ENCODE measurements around the gene SND1. TPM values are rescaled to one million over a fixed set of nuclear protein-coding genes. Genes with fewer than 3 reads are reported as not detected.

The SND1 gene
- total RNA-seq, 5 donors from 2014 or later (not counting 1 experiment from before 2014, with no cell fraction given): 137 to 187 (median 154) TPM

DNA sequence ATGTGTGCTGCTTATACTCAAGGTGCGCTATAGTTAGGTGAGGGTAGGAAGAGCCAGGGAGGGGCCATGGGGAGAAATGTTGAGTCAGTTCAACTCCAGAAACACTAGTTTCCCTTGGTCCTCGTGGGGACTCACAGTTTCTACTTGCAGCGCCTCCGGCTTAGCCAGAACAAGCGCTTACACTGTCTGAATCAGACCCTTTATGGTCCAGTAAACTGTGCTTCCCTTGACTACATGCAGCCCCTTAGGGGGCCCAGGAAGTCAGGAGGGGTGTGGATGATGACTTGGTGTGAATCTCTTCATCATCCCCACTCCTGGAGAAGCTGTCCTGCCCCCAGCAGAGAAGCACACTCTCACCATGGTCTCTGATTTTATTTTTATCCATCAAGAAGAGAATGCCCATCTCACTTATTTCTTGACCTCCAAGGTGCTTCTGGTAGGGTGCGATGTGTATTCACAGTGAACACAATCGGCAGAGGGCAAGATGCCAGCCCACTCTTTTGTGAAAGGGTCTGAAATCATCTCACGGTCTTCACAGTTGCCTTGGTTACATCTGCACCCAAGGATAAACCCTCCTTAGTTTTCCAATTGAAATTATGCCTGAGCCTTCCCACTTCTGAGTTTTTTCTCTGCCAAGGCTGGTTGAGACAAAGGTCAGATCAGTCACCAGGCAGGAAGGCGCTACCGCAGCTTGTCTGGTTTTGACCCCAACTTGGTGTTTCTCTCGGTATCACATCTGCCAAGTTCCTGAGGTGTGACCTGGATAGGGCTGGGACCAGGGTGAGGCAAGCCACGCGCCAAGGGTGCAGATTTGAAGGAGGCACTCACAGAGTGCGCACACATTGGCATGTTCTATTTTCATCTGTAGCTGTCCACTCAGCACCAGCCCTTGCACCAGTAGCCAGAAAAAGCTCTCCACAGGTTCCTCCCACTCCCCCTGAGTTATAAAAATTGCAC, 441.9 kb downstream of the SND1 start:
- H3K4me1 ChIP-seq (ENCODE audit: control insufficient read depth in 1 of 2, extremely low read depth in 1 of 2, insufficient read depth in 2 of 2, low read length in 2 of 2): no peaks in the 10 kb centered on the region
- ATAC-seq (replicated peaks in 1 of 4): no peak
- Mint-ChIP-seq H3K27ac (no peak overlapping the region), H3K9me3 (no peaks in the 10 kb centered on the region), H3K4me1 (no peaks in the 10 kb centered on the region), H3K27me3 (no peaks in the 10 kb centered on the region), H3K4me3 (no peak overlapping the region), H3K36me3 (peaks cover 61% of the 10 kb centered on the region)
- no peak overlapping the region for H3K4me3 ChIP-seq (ENCODE audit: control insufficient read depth in 1 of 2, extremely low read depth in 1 of 2, low read length in 1 of 2)
- ChIA-PET POLR2A (no interaction called here), CTCF (no interaction called here)
- no peak for DNase-seq
- H3K36me3 ChIP-seq (ENCODE audit: control insufficient read depth in 2 of 2, extremely low read depth in 1 of 2, insufficient read depth in 1 of 2, low read length in 1 of 2): peaks cover 7 to 40% of the 10 kb centered on the region in 2 donors
- H3K27ac ChIP-seq (ENCODE audit: low read length): no peak overlapping the region
- no peaks in the 10 kb centered on the region for H3K27me3 ChIP-seq (replicated peaks in 1 of 2; ENCODE audit: control insufficient read depth in 2 of 2, extremely low read depth in 1 of 2, insufficient read depth in 2 of 2, low read length in 1 of 2)
- WGBS (ENCODE audit: insufficient coverage): 95% methylated on average over 11 of the region's 14 CpGs
- no peaks in the 10 kb centered on the region for H3K9me3 ChIP-seq

DNA sequence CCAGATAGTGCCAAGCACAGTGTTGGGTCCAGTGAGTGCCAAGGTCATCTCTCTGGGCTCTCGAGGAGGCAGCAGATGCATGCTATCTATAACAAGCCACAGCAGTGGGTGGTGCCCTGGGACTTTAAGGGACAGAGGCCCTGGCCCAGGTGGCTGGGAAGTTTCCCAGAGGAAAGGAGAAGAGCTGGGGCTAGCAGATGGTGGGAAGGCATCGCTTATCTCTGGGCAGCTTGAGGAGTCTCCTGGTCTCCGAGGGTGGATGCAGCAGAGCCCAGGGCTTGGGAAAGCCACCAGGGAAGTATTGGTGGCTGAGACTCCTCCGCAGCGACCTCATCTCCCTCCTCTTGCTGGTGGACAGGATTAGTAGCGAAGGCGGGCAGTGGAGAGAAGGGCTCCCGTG, 442.7 kb downstream of the SND1 start:
- H3K4me1 Mint-ChIP-seq: peaks cover 3 to 6% (median 3%) of the 10 kb centered on the region in 3 donors
- Histone ChIP-seq H3K4me1 (ENCODE audit: control insufficient read depth in 1 of 2, extremely low read depth in 1 of 2, insufficient read depth in 2 of 2, low read length in 2 of 2) (no peaks in the 10 kb centered on the region), H3K27me3 (replicated peaks in 1 of 2; ENCODE audit: control insufficient read depth in 2 of 2, extremely low read depth in 1 of 2, insufficient read depth in 2 of 2, low read length in 1 of 2) (no peaks in the 10 kb centered on the region), H3K9me3 (no peaks in the 10 kb centered on the region), H3K4me3 (ENCODE audit: control insufficient read depth in 1 of 2, extremely low read depth in 1 of 2, low read length in 1 of 2) (no peak overlapping the region), H3K27ac (ENCODE audit: low read length) (no peak overlapping the region), H3K36me3 (ENCODE audit: control insufficient read depth in 2 of 2, extremely low read depth in 1 of 2, insufficient read depth in 1 of 2, low read length in 1 of 2) (peaks cover 7 to 32% of the 10 kb centered on the region in 2 donors)
- CTCF ChIA-PET: no interaction called here
- H3K9me3 Mint-ChIP-seq: no peaks in the 10 kb centered on the region
- POLR2A ChIA-PET: no interaction called here
- DNase-seq (no peak), ATAC-seq (replicated peaks in 1 of 4) (no peak)
- peaks cover 55% of the 10 kb centered on the region for H3K36me3 Mint-ChIP-seq
- H3K27ac Mint-ChIP-seq: no peak overlapping the region
- H3K27me3 Mint-ChIP-seq: no peaks in the 10 kb centered on the region
- WGBS (ENCODE audit: insufficient coverage): 100% methylated on average over 8 of the region's 8 CpGs
- no peak overlapping the region for H3K4me3 Mint-ChIP-seq

DNA sequence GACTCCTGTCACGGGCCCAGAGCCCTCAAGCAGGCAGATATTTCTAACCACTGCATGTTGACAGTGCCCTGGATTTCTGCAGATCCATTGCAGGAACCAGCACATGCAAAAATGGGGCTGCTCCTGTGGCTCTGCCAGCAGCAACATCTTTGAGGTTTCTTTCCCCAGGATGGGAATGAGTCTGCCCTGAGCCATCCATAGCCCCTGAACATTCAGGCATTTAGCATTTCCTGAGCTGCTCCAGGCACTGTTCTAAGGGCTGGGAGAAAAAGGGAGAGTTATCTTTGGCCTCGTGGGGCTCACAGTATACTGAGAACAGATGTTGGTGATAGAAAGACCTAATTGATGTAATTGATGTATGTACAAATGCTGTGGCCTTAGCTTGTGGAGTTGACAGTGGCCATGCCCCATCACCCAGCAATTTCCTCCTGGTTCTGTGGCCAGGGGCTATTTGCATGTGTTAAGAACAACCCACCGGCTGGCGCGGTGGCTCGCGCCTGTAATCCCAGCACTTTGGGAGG, 445.3 kb downstream of the SND1 start:
- H3K4me3 Mint-ChIP-seq: no peak overlapping the region
- CTCF ChIA-PET: no interaction called here

DNA sequence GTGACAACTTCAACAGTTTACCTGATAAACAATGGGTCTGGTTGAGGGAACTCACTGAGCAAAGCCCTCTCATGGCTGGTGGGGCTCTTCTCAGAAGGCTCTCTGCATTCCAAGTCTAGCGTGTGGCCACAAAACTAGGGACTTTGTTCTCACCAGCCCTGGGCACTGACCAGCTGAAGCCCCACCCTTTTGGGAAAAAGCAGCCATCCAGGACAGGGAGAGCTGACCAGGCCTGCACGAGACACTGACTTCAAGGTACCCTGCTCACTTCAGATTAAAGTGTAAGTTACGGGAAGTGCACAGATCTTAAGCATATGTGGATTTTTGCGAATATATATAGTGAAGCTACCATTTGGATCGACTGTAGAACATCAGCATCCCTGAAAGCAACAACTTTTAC, 446.6 kb downstream of the SND1 start:
- H3K4me3 Mint-ChIP-seq: no peak overlapping the region
- no peaks in the 10 kb centered on the region for H3K9me3 Mint-ChIP-seq
- Histone ChIP-seq H3K36me3 (ENCODE audit: control insufficient read depth in 2 of 2, extremely low read depth in 1 of 2, insufficient read depth in 1 of 2, low read length in 1 of 2) (peaks cover 3 to 4% of the 10 kb centered on the region in 2 donors), H3K9me3 (no peaks in the 10 kb centered on the region), H3K4me1 (ENCODE audit: control insufficient read depth in 1 of 2, extremely low read depth in 1 of 2, insufficient read depth in 2 of 2, low read length in 2 of 2) (peaks cover 2 to 11% of the 10 kb centered on the region in 2 experiments), H3K4me3 (ENCODE audit: control insufficient read depth in 1 of 2, extremely low read depth in 1 of 2, low read length in 1 of 2) (no peak overlapping the region), H3K27me3 (replicated peaks in 1 of 2; ENCODE audit: control insufficient read depth in 2 of 2, extremely low read depth in 1 of 2, insufficient read depth in 2 of 2, low read length in 1 of 2) (peaks cover 0 to 5% of the 10 kb centered on the region in 2 experiments), H3K27ac (ENCODE audit: low read length) (no peak overlapping the region)
- ChIA-PET POLR2A (no interaction called here), CTCF (no interaction called here)
- no peak overlapping the region for H3K27ac Mint-ChIP-seq
- no peaks in the 10 kb centered on the region for H3K27me3 Mint-ChIP-seq
- H3K36me3 Mint-ChIP-seq: peaks cover 26% of the 10 kb centered on the region
- H3K4me1 Mint-ChIP-seq: peaks cover 28 to 33% (median 32%) of the 10 kb centered on the region in 3 donors
- ATAC-seq (replicated peaks in 1 of 4) (no peak), DNase-seq (no peak)
- WGBS (ENCODE audit: insufficient coverage): 100% methylated on average over 1 of the region's 5 CpGs

More for the DNA sequence above, 445.3 kb downstream of the SND1 start:
- Mint-ChIP-seq H3K27ac (no peak overlapping the region), H3K27me3 (no peaks in the 10 kb centered on the region), H3K36me3 (peaks cover 35% of the 10 kb centered on the region), H3K4me1 (peaks cover 18 to 23% (median 22%) of the 10 kb centered on the region in 3 donors), H3K9me3 (no peaks in the 10 kb centered on the region)
- WGBS (ENCODE audit: insufficient coverage): 98% methylated on average over 7 of the region's 7 CpGs
- Histone ChIP-seq H3K27ac (ENCODE audit: low read length) (no peak overlapping the region), H3K9me3 (no peaks in the 10 kb centered on the region), H3K4me3 (ENCODE audit: control insufficient read depth in 1 of 2, extremely low read depth in 1 of 2, low read length in 1 of 2) (no peak overlapping the region), H3K4me1 (ENCODE audit: control insufficient read depth in 1 of 2, extremely low read depth in 1 of 2, insufficient read depth in 2 of 2, low read length in 2 of 2) (peaks cover 2 to 4% of the 10 kb centered on the region in 2 experiments), H3K36me3 (ENCODE audit: control insufficient read depth in 2 of 2, extremely low read depth in 1 of 2, insufficient read depth in 1 of 2, low read length in 1 of 2) (peaks cover 3 to 12% of the 10 kb centered on the region in 2 donors), H3K27me3 (replicated peaks in 1 of 2; ENCODE audit: control insufficient read depth in 2 of 2, extremely low read depth in 1 of 2, insufficient read depth in 2 of 2, low read length in 1 of 2) (no peaks in the 10 kb centered on the region)
- ATAC-seq (replicated peaks in 1 of 4) (no peak), DNase-seq (no peak)
- POLR2A ChIA-PET: no interaction called here

DNA sequence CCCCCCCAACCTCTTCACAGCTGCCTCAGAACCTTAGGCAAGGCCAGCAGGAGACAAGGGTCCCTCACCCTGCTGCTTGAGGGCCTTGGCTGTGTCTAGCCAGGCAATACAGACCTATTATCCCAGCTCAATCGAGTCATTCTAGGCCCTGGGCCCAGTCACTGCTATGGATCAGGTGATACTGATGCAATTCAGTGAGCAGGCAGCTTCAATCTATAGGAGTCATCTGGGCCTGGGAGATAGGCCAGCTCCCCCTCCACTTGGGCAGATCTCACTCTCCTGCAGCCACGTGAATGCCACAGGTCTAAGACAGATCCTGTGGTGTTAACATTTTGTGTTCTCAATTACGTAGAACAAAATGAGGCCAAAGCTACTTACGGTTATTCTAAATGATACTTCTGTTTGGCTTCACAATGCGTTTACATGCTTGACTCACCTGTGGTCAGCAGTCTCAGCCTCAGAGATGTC, 447.2 kb downstream of the SND1 start:
- Histone ChIP-seq H3K36me3 (ENCODE audit: control insufficient read depth in 2 of 2, extremely low read depth in 1 of 2, insufficient read depth in 1 of 2, low read length in 1 of 2) (peaks cover under 1 to 3% of the 10 kb centered on the region in 2 donors), H3K4me3 (ENCODE audit: control insufficient read depth in 1 of 2, extremely low read depth in 1 of 2, low read length in 1 of 2) (no peak overlapping the region), H3K9me3 (no peaks in the 10 kb centered on the region), H3K27me3 (replicated peaks in 1 of 2; ENCODE audit: control insufficient read depth in 2 of 2, extremely low read depth in 1 of 2, insufficient read depth in 2 of 2, low read length in 1 of 2) (peaks cover 0 to 7% of the 10 kb centered on the region in 2 experiments), H3K27ac (ENCODE audit: low read length) (no peak overlapping the region), H3K4me1 (ENCODE audit: control insufficient read depth in 1 of 2, extremely low read depth in 1 of 2, insufficient read depth in 2 of 2, low read length in 2 of 2) (peaks cover 2 to 16% of the 10 kb centered on the region in 2 experiments)
- ChIA-PET CTCF (interaction anchor here in 1 of 2 donors (0.6 kb wide), 1 partner anchor 99 kb away, joined by 4 read pairs; no protein-coding TSS in a partner anchor), POLR2A (no interaction called here)
- H3K4me1 Mint-ChIP-seq: peaks cover 30 to 35% (median 34%) of the 10 kb centered on the region in 3 donors
- H3K27ac Mint-ChIP-seq: peak overlapping the region in 1 of 2 donors; percentile 24
- no peaks in the 10 kb centered on the region for H3K9me3 Mint-ChIP-seq
- ATAC-seq (replicated peaks in 1 of 4) (no peak), DNase-seq (no peak)
- H3K27me3 Mint-ChIP-seq: no peaks in the 10 kb centered on the region
- H3K36me3 Mint-ChIP-seq: peaks cover 22% of the 10 kb centered on the region
- H3K4me3 Mint-ChIP-seq: no peak overlapping the region
- WGBS (ENCODE audit: insufficient coverage): 100% methylated on average over 5 of the region's 5 CpGs

DNA sequence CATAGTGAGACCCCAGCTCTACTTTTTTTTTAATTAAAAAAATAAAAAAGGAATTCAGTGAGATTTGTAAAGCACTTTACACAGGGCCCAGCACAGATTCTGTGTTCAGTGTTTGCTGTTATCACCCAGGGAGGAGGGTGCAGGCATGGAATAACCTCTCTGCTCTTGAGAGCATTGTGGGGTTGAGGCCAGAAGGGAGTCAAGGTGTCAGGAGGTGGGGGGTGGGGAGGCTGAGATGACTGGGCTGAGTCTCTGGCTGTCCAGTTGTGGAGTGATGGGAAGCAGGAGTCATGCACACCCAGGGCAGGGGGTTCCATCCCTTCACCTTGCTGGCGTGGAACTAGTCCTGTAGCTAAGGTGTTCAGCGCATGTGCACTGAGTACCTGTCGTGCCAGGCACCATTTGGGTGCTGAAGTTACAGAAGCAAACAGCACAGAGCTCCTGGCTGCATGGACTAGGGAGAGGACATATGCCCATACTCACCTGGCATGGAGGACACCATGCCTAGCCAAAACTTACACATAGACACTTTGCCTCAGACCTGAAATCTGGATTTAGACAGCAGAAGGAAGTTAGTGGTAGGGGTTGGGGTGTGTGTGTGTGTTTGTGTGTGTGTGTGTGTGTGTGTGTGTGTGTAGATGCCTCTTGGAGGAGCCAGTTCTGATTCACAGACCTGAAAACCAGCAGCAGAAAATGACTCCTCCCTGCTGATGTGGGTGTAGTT, 448.4 kb downstream of the SND1 start:
- no peak for DNase-seq
- Mint-ChIP-seq H3K27ac (no peak overlapping the region), H3K4me1 (peaks cover 37 to 42% (median 39%) of the 10 kb centered on the region in 3 donors), H3K9me3 (no peaks in the 10 kb centered on the region), H3K36me3 (peaks cover 17% of the 10 kb centered on the region), H3K4me3 (peak overlapping the region in 1 of 3 donors; percentile 9), H3K27me3 (peaks cover 0 to 3% of the 10 kb centered on the region in 2 donors)
- no peaks in the 10 kb centered on the region for H3K9me3 ChIP-seq
- H3K36me3 ChIP-seq (ENCODE audit: control insufficient read depth in 2 of 2, extremely low read depth in 1 of 2, insufficient read depth in 1 of 2, low read length in 1 of 2): peaks cover 0 to 3% of the 10 kb centered on the region in 2 donors
- no peak overlapping the region for H3K4me3 ChIP-seq (ENCODE audit: control insufficient read depth in 1 of 2, extremely low read depth in 1 of 2, low read length in 1 of 2)
- peaks cover 4 to 26% of the 10 kb centered on the region in 2 experiments for H3K4me1 ChIP-seq (ENCODE audit: control insufficient read depth in 1 of 2, extremely low read depth in 1 of 2, insufficient read depth in 2 of 2, low read length in 2 of 2)
- WGBS (ENCODE audit: insufficient coverage): 97% methylated on average over 3 of the region's 3 CpGs
- ATAC-seq (replicated peaks in 1 of 4): no peak
- CTCF ChIA-PET: no interaction called here
- peaks cover 0 to 13% of the 10 kb centered on the region in 2 experiments for H3K27me3 ChIP-seq (replicated peaks in 1 of 2; ENCODE audit: control insufficient read depth in 2 of 2, extremely low read depth in 1 of 2, insufficient read depth in 2 of 2, low read length in 1 of 2)
- H3K27ac ChIP-seq (ENCODE audit: low read length): no peak overlapping the region
- POLR2A ChIA-PET: no interaction called here

All from T-cell (primary cell).